Panc1 (cell line): Measurements from ENCODE around the gene SPATA31C2. TPM values are rescaled to one million over a fixed set of nuclear protein-coding genes. Genes with fewer than 3 reads are reported as not detected.
"Not testable (repeated sequence)": the region's sequence is repeated elsewhere in the genome, so short reads cannot be mapped to it uniquely, and the experiment has no call there.

ENCODE experiments used
- ATAC-seq: fragments of 200-7000 bp; cut with Tn5 transposase; 2 replicates; pipeline ENCODE4 v1.9.1; 2020; ENCODE audit warnings: mild to moderate bottlenecking, moderate library complexity
- BruUV-seq: library from RNA; stranded (reverse); fragments of 400-500 nt; replicated peaks from 2 replicates; lab custom pipeline; 2021; lab: Mats Ljungman, UMichigan
- CTCF ChIA-PET: fragments of 300-600 bp; sonication (Branson Sonifier 250); formaldehyde crosslinking; loops from one replicate; lab custom pipeline; 2022; ENCODE audit warnings: antibody characterized with exemption; lab: Charles Lee
- POLR2A ChIA-PET: fragments of 300-600 bp; sonication (Branson Sonifier 250); formaldehyde crosslinking; loops from one replicate; lab custom pipeline; 2022; ENCODE audit warnings: antibody characterized with exemption; lab: Charles Lee
- DNase-seq: peaks from one replicate; pipeline ENCODE4 v3.0.0-alpha.2; 2010; ENCODE audit warnings: low read depth, low spot score
- H3K27ac ChIP-seq: 2 replicates; pipeline ENCODE4 v1.5.1; 2011; ENCODE audit warnings: mild to moderate bottlenecking, low read length, inconsistent platforms
- H3K27me3 ChIP-seq: fragments of 200-500 bp; sonication (Bioruptor generic); 2 replicates; pipeline ENCODE4 v1.6.0; 2014; ENCODE audit warnings: low read length, inconsistent platforms; ENCODE audit not compliant: control insufficient read depth, insufficient read depth
- H3K36me3 ChIP-seq: fragments of 200-500 bp; sonication (Bioruptor generic); 2 replicates; pipeline ENCODE4 v1.5.1; 2014; ENCODE audit warnings: inconsistent platforms, mild to moderate bottlenecking, low read length, moderate library complexity; ENCODE audit not compliant: control insufficient read depth, insufficient read depth
- H3K4me1 ChIP-seq: 2 replicates; pipeline ENCODE4 v1.5.1; 2011; ENCODE audit warnings: inconsistent platforms, mild to moderate bottlenecking, low read length, moderate library complexity; ENCODE audit not compliant: control insufficient read depth, insufficient read depth
- H3K4me3 ChIP-seq, 2 experiments: 2 replicates each; pipeline ENCODE4 v1.5.1; 2011 to 2012; ENCODE audit warnings: low read depth in 2 of 2, low read length in 2 of 2, mild to moderate bottlenecking in 2 of 2, inconsistent platforms in 1 of 2, moderate library complexity in 1 of 2
- H3K9me3 ChIP-seq: fragments of 200-500 bp; sonication (Bioruptor generic); 2 replicates; pipeline ENCODE4 v1.5.1; 2014; ENCODE audit warnings: low read depth, mild to moderate bottlenecking, inconsistent platforms, low read length, moderate library complexity; ENCODE audit not compliant: control insufficient read depth, insufficient read depth
- CTCF ChIP-seq: fragments of 450-650 bp; IDR thresholded peaks from 2 replicates; pipeline ENCODE4 v1.5.1; 2017; ENCODE audit warnings: mild to moderate bottlenecking
- in situ Hi-C: cut with HindIII; loops from 2 replicates; pipeline ENCODE4 v1.10.0; 2016; ENCODE audit warnings: low sequenced_read_pairs, low pct_unique_long_range_greater_than_20kb
- intact Hi-C: fragments of 100-400 bp; cut with micrococcal nuclease; formaldehyde crosslinking; loops from one replicate; pipeline ENCODE4 v1.10.0; 2022; ENCODE audit not compliant: unreplicated experiment
- total RNA-seq: library from RNA; stranded (reverse); gene quantifications from one replicate; pipeline ENCODE4 v1.2.1, GENCODE V29; 2021; ENCODE audit not compliant: unreplicated experiment

SPATA31C2 gene
- total RNA-seq, 1 experiment from 2014 or later, result not detected

- H3K9me3 ChIP-seq, CTCF ChIA-PET, H3K27ac ChIP-seq, DNase-seq, H3K4me1 ChIP-seq, H3K4me3 ChIP-seq, intact Hi-C loops, in situ Hi-C loops, POLR2A ChIA-PET, H3K36me3 ChIP-seq, BruUV-seq, ATAC-seq, H3K27me3 ChIP-seq: not testable (repeated sequence)
- 0 out of 2 replicates have a peak, but pooled peaks have one; percentile 8 for TF ChIP-seq CTCF
Measured at GRCh38 chr9:88127700-88128300, 10.5 kb downstream of the SPATA31C2 start.

GRCh38 chr9:88123413-88123812, 14.9 kb downstream of the SPATA31C2 start:
- in situ Hi-C loops, BruUV-seq, intact Hi-C loops, H3K9me3 ChIP-seq, H3K4me3 ChIP-seq, H3K4me1 ChIP-seq, ATAC-seq, H3K27me3 ChIP-seq, H3K36me3 ChIP-seq, POLR2A ChIA-PET, CTCF ChIA-PET, DNase-seq, H3K27ac ChIP-seq: not testable (repeated sequence)

GRCh38 chr9:88118121-88118520, 20.2 kb downstream of the SPATA31C2 start:
- H3K27me3 ChIP-seq, BruUV-seq, ATAC-seq, CTCF ChIA-PET, POLR2A ChIA-PET, H3K4me3 ChIP-seq, H3K27ac ChIP-seq, DNase-seq, H3K9me3 ChIP-seq, intact Hi-C loops, H3K36me3 ChIP-seq, H3K4me1 ChIP-seq, in situ Hi-C loops: not testable (repeated sequence)

GRCh38 chr9:88114968-88115612, 23.2 kb downstream of the SPATA31C2 start:
- DNase-seq, BruUV-seq, H3K9me3 ChIP-seq, H3K4me3 ChIP-seq, ATAC-seq, POLR2A ChIA-PET, H3K27ac ChIP-seq, H3K36me3 ChIP-seq, H3K4me1 ChIP-seq, H3K27me3 ChIP-seq, in situ Hi-C loops, intact Hi-C loops, CTCF ChIA-PET: not testable (repeated sequence)

GRCh38 chr9:88114283-88114967, 23.9 kb downstream of the SPATA31C2 start:
- H3K4me3 ChIP-seq, intact Hi-C loops, POLR2A ChIA-PET, in situ Hi-C loops, ATAC-seq, CTCF ChIA-PET, H3K9me3 ChIP-seq, H3K27me3 ChIP-seq, H3K27ac ChIP-seq, BruUV-seq, H3K4me1 ChIP-seq, H3K36me3 ChIP-seq, DNase-seq: not testable (repeated sequence)

GRCh38 chr9:88113156-88114130, 24.8 kb downstream of the SPATA31C2 start:
- H3K4me1 ChIP-seq, ATAC-seq, H3K4me3 ChIP-seq, in situ Hi-C loops, H3K27ac ChIP-seq, POLR2A ChIA-PET, CTCF ChIA-PET, DNase-seq, intact Hi-C loops, H3K9me3 ChIP-seq, H3K36me3 ChIP-seq, BruUV-seq, H3K27me3 ChIP-seq: not testable (repeated sequence)
